Stimulated activated naive CD8-positive, alpha-beta T cell treated with anti-CD3 and anti-CD28 coated beads, Interleukin-15, Interleukin-2, amounts not matched to agents 100 U/mL and 50 U/mL, for 24 hours (primary cell): Measurements from ENCODE around the gene C11orf42.

Experiments used
- ATAC-seq: fragments of 150-1000 bp; cut with Tn5 transposase; one replicate; pipeline ENCODE4 v1.10.0; 2021
- DNase-seq: peaks from one replicate; pipeline ENCODE4 v3.0.0; 2021

The C11orf42 gene

DNA sequence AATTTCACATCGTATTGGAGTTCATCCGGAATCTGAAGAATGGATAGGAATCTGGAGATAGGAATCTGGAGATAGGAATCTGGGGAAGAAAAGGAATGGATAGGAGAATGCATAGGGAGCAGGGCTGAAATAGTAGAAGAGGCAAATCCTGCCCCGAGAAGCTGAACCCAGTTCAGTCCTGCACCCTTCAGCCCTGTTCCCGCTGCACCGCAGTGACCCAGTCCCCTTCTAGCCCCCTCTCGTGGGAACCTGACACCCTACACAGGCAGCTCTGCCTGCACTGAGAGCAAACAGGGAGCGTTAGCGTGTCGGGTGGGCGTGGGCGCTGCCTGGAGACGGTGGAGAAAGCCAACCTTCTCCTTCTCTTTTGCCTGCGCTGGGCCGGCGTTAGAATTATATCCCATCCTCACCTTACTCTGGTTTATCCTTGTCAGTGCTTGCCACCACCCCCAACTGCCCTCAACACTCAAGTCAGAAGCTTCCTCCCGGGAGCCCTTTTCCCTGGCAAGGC, 53.3 kb downstream of the C11orf42 start:
- peak; percentile 10 for DNase-seq
- no peak for ATAC-seq

DNA sequence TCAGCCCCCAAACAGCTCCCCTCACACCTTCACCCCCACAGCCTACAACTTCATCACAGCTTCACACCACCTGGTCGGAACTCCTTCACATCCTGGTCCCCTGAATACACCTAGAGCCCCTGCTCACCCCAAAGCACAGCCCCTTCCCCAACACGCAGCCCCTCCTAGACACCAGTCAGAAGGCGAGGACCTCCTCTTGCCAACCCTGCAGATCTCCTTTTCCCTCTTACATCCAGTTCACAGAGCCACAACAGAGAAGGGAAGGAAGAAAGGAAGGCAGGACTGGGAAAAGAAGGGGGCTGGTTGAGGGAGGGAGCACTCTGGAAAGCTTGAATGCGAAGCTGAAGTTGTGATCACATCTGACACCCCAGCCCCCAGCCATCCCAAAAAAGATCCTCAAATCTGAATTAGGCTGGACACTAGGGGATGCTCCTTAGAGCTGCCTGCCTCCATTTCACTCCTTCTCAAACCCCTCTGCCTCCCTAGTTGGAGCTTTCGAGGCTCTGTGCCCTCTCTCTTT, 54.9 kb downstream of the C11orf42 start:
- DNase-seq (no peak), ATAC-seq (no peak)
